Stimulated activated CD8-positive, alpha-beta memory T cell treated with anti-CD3 and anti-CD28 coated beads, Interleukin-12 subunit alpha, Interleukin-12 subunit beta, amount 100 ng/mL, for 24 hours (primary cell): Measurements from ENCODE around the gene ARHGAP28.

ENCODE experiments used
- DNase-seq: peaks from one replicate; pipeline ENCODE4 v3.0.0-alpha.2; 2020; ENCODE audit errors: extremely low read depth

Gene ARHGAP28, protein sequence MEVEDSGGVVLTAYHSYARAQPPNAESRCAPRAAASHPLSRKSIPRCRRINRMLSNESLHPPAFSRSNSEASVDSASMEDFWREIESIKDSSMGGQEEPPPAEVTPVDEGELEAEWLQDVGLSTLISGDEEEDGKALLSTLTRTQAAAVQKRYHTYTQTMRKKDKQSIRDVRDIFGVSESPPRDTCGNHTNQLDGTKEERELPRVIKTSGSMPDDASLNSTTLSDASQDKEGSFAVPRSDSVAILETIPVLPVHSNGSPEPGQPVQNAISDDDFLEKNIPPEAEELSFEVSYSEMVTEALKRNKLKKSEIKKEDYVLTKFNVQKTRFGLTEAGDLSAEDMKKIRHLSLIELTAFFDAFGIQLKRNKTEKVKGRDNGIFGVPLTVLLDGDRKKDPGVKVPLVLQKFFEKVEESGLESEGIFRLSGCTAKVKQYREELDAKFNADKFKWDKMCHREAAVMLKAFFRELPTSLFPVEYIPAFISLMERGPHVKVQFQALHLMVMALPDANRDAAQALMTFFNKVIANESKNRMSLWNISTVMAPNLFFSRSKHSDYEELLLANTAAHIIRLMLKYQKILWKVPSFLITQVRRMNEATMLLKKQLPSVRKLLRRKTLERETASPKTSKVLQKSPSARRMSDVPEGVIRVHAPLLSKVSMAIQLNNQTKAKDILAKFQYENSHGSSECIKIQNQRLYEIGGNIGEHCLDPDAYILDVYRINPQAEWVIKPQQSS

DNA sequence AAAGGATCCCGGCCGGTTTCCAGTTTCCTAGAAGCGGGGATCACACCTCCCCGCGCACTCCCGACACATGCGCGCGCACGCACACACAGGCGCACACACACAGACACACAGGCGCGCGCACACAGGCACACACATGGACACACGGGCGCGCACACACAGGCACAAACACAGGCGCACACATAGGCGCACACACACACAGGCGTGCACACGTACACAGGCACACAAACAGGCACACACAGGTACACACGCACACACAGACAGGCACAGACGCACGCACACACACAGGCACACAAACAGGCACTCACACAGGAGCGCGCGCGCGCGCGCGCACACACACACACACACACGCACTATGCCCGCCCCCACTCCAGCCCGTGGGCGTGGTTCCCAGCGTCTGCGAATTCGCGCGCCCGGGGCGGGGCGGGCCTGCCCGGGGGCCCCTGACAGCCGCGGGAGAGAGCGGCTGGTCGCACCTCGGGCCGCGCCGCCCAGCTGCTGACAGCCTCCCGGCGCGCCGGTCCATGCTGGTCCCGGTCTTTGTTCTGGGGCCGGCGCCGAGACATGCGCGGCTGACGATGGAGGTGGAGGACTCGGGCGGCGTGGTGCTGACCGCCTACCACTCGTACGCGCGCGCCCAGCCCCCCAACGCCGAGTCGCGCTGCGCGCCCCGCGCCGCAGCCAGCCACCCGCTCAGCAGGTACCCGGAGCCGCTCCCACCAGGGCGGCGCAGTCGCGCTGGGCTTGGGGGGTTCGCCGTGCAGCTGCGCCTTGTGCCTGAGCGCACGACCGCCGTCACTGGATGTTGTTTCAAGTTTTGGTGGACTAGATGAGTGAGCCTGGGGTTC lies at the start of gene ARHGAP28:
Gene ARHGAP28 (plus strand): TSS at position 470 of the 845 bp plus-strand sequence. CDS start 106 bp downstream, at position 576.
- no peak for DNase-seq

DNA sequence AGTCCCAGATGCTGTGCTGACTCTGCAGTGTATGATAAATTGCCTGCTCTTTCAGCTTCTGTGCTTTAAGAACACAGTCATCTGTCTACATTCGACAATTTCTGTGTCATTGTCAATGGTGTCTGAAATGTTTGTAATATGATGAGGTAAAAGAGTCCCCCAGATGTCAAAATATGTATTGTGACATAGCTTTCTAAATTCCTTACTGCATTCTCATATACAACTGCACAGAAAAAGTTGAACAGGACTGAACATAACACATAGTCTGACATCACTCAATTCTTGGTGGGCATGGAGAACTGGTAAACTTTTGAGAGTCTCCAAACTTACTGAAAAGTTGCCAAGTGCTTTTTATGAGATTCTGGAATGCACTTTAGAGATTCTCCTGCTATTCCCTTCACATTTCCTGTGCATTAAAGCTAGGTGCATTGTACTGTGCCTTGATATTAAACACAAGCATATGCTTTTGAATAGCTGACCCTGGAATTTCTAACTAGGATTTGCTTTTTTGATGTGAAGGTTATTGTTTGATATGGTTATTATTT lies 48.1 kb upstream of the ARHGAP28 start:
- no peak for DNase-seq

DNA sequence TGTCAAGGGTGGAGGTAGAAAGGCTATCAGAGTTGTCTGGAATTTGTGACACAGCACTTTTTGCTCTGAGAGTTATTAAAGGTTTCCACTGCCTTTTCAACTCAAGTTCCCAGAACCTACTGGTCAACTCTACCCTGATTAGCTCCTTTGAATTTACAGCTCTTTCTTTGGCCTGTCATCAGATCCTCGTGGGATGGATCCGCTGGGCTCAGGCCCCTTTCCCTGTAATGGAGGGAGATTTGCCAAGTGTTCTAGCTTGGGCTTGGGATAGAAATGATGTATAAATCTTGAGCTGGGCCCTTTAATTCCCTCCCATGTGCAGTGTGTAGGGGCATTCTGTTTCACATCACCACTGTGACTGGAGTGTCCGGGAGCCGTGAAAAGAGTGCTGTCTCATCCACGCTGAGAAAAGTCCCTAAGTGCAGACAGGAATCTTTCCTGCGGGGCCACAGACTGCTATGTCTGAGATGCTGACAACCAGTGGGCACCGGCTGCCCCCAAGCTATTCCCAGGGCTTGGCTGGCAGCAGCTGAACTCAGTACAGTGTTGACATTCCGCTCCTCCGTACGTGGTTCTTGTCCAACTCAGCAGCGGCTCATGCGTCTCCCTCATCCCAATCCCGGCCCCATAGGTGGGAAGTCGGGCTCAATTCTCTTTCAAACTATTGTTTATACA lies 46.9 kb upstream of the ARHGAP28 start:
- DNase-seq, result no peak

DNA sequence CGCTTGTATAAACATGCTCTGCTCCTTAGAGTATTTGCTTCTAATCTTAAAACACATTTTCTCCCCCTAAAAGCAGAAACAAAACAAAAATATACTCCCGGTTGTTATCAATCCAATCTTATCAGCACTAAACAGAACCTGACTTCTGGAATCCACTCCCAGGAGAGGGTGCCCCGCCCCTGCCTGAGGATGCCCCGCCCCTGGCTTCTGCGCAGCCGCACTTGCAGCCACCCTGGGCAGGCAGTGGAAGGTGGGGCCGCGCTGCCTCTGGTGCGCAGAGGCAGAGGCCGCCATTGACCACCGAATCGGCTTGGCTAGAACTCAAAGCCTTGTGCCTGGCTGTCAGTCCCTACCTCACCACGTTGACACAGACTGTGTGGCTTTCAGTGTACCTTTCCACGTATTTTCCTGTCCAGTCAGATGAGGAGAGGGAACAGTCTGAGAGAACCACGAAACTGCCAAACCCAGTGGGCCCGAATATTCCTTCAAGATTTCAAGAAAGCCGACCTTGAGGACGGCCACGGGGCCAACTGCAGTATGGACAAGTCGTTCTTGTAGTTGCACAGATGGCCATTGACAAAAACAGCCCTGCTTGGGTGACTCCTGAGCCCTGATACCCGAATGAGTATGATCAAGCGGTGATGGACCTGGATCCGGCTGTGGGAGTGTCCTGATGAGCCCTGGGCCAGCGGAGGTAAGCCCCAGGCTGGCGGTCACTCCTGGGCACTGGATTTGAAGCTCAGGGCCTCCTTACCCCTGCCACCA lies 46.2 kb upstream of the ARHGAP28 start:
- no peak for DNase-seq

DNA sequence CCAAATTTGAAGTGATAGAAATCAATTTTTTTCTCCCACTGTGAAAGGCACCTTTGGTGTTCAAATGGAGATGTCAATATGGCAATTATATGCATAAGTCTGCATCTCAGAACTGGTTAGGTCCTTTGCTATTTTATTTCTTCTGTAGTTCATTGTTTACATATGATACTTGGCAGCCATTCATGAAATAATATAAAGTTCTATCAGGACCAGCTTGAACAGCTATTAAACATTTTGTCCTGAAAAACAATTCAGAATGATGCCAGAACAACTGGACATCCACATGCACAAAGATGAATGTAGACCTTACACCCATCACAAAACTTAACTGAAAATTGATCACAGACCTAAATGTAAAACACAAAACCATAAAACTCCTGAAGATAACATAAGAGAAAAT lies 41.8 kb upstream of the ARHGAP28 start:
- no peak for DNase-seq

DNA sequence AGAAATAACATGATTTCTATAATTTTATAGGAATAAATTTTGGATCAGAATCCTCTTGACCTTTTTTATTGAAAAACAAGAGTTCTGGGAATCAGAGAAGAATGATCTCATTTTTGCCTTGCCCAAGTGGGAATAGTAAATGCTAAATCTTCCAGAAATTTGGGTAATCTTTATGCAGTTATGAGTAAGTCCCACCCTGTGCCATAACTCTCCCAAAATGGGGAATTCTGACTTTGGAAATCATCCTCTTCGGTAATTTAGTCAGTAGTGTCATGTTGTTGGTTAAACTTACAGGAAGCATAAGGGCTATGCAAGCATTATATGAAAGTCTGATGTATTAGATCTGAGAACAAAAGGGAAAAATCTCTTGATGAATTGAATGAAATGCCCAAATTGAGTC lies 20.6 kb upstream of the ARHGAP28 start:
- no peak for DNase-seq

DNA sequence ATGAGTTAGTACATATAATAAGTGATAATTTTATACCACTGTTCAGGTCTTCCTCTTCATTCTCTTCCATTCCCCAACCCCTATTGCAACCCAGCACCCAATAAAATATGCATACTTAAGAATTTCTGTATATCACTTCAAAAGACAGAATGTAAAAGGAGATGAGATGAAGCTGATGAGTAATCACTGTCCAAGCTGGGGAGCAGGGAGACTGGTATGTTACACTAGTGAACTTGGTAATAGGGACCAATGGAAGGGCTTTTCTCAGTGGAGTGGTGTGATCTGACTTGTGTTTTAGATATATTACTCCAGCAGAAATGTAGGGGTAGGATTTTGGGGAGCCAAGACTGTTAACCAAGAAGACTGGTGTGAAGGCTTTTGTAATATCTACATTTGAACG lies 18.0 kb upstream of the ARHGAP28 start:
- DNase-seq, result no peak

DNA sequence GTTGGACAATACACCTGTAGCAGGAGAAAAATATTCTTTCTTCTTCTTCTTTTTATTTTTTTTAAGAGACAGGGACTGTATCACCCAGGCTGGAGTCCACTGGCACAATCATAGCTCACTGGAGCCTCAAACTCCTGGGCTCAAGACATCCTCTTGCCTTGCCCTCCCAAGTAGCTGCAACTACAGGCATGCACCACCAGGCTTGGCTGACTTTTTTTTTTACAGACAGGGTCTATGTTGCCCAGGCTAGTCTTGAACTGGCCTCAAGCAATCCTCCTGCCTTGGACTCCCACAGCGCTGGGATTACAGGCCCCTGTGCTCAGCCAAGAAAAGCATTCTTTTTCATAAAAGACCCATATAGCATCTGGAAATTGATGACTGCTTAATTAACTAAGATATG lies 17.1 kb upstream of the ARHGAP28 start:
- no peak for DNase-seq

DNA sequence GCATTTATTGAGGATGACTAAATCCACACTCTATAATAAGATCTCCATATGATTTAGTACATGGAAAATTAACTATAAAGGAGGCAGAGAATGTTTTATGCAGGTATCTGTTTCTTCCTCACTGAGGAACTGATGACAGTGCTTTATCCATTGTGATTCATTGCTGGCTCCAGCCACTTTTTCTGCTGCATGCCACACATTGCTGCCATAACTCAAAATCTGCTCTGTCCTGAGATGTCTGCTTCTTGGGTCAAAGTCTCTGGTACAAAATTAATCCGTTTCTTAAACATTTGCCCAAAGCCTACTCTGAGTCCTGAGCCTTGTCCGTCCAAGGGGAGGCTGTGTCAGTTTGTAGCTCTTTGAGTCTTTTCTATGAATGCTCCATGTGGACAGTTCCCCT lies 15.5 kb upstream of the ARHGAP28 start:
- DNase-seq, result no peak

DNA sequence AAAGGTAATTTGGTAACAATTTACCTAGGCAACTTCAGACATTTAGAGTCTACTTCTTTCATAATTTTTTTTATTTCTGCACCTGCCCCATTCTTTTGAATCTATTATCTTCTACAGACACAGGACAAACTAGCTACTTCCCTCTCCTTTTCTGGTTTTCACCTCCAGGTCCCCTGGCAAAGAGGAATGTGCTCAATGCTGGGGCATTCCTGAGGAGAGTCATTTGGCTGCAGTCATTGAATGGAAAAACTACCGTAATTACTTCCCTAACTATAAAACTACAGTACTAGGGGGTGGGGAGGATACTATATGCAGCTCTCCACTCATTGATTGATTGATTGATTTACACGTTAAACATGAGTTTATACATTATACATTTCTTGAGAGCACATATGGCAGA lies 11.2 kb upstream of the ARHGAP28 start:
- DNase-seq, result no peak

DNA sequence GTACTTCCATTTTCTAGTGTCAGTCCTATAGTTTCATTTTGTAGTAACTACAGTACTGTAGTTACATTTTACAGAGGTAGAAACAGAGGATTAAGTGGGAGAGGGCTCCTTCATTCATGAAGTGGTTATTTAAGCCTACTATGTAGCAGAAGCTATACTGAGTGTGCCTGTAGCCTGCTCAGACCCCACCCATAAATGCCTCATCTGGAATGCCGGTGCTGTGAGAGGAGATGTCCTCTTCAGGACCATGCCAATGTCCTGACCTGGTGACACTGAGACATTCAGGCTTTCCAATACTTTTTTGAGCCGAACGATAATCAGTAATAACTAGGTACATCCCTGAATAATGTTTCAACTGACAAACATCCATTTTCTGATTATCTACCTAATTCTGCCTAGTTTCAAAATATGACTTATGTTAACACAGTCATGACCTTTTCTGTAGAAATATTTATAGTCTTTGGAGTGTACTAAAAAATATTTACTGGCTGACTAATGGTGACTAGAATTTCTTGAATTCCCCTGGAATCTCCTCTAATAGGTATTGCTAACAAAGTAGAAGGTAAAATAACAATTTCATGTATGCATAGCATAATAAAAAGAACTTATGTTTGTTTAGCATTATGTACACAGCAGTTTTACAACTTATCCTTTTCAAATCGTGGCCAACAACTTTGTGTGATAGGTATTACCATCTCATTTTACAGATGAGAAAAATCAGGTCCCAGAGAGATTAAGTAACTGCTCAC lies 10.2 kb upstream of the ARHGAP28 start:
- no peak for DNase-seq

DNA sequence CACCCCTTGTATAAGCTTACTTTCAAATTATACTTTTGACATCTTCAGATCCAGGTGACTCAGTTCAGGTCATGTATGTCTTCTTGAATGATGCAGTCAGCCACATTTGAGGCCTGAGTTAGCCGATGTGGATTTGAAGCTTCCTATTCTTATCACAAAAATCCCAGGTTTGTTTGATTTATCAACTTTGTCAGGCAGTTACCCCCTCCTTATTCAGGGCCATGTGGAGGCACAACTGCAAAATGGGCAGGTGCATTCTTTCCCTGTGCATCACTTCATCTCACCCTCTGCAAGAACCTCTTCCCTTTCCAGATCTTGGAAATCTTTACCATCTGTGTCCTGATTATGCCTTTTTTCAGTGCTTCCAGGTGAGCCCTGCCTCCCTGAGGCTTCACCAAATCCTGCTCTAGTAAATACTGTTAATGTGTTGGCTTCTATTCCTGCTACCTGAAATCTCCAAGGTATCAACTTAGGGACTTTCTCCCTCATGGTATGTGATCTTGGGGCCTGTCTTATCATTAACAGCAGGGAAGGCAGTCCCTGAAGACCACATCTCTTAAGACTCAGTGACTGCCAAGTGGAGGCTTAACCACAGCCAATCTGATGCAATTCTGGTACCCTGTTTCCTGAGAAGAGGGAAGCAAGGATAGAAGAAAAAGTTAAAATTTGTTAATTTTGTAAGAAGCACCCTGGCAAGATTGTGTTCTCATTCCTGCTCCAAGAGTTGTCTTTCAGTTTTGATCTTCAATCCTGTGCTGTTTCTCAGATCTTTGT lies 9.4 kb upstream of the ARHGAP28 start:
- no peak for DNase-seq

DNA sequence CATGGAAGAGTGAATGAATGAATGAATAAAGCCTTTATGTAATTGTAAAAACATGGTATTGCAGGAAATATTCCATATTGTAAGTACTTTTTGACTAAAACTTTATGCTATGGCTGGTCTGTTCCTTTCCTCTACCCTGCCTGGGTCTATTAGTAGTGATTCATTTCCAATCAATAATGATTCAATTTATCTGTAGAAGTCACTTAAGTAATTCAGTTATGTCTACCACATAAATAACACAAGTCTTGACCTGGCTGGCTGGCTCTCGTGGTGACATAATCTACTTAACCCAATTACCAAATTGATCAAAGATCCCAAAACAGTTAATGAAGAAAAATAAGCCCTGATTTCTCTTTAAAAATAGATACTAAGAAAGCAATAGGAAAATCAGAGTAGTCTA lies 7.8 kb upstream of the ARHGAP28 start:
- no peak for DNase-seq

DNA sequence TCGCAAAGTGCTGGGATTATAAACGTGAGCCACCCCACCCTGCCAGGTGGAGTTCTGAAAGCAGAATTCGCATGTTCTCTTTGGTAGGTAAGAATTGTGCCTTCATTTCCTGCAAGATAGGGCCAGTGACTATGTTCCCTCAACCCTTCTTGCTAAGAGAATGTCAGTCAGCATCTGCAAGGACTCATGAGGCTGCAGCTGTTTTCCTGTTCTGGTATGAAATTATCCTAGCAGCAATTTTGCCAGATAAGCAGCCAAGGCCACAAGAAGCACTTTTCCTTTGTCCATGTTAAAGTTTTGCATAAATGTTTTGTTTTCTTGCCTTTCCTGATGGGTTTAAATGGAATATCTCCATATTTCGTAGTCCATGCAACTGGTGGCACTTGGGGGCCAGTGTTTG lies 6.8 kb upstream of the ARHGAP28 start:
- DNase-seq, result no peak

DNA sequence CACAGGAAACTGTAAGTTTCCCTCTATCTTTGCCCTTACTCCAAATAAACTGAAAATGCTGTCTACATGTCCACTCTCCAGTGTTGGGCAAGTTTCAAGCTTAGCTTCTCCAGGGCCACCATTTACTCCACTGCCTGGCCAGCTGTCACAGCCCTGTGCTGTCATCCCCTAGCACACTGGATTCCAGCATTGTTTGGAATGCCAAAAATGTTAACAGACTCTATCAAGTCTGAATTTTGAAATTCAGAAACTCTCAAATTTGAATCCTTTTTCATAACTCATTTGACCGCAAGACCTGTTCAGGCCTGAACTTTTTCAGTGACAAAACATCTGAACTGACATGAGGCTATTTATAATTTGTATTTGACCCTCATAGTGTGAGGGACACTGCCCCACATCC lies 5.2 kb upstream of the ARHGAP28 start:
- DNase-seq, result no peak

DNA sequence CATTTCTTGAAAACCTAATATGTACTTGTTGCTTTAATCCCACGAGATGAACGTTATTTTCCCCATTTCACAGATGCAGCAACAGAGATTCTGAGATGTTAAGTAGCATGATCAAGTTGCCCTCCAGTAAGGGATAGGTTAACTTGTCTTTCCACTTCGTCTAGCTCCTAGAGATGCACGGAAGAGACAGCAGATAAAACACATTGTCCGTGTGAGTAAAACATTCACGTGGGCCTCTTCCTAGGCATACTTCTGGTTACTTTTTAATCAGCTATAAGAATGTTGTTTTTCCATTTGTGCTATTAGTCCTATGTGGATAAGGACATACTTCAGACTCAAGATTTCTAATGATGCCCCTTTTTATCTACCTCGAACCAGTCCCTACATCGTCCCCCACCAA lies 1.2 kb upstream of the ARHGAP28 start:
- DNase-seq, result no peak

DNA sequence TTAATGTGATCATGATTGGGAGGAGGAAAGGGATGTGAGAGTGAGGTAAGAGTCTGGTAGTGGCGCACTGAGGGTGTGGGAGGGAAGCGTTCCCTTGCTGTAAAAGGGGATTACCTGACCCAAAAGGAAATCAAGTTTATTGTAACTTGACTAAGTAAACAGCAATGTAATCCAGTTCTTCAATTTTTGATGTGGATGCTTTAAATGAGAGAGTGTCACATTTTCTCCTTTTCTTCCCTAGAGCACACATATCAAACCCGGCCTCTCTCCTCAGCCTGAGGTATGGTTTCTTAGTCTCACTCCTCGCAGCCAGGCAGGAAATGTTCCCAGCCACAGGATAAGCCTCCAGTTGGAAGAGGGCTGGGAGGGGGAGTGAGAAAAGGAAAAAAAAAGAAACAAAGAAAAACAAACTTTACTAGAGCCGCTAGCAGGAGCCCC lies 688 bp upstream of the ARHGAP28 start:
- no peak for DNase-seq

DNA sequence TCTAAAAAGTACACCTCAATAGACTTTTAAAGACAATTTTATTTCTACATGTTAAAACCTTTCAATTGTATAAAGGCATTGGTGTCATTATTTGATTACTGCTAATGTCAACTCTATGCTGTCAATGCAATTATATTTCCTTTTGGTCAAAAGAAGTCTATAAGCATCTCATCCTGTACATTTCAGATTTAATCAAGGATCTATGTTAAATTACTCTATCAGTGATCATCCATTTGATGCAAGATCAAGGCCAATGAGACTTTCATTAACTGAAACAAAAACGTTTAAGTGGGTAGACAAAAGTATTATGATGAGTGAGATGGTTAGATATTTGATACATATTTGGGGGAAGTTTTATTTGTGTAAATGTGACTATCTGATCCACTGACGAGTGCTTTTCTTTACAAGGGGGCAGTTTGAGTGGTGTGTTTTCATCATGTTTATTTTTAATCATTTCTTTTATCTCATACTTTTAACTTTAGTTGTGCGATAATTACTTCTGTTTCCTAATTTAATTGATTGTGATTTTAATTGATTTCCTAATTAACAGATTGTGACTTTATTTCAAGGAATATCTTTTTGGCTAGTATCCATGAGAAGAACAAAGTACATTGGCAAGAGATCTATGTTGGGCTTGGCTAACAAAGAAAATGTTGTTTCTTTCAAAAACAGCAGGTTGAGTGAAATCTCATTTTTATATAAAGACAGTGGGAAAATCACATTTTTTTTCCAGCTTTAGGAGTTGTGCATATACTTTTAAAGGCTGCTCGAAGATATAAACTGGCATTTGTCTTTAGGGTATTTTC lies 1.1 kb downstream of the ARHGAP28 start:
- no peak for DNase-seq
